NK-92 treated with Interleukin-12 subunit alpha and Interleukin-12 subunit beta, amount 100 ng/mL, for 24 hours (cell line): ENCODE results near the gene KCNK16.
A peak's percentile ranks its signal among the peaks of the same experiment; 100 is the strongest.
"Not testable (repeated sequence)": the region's sequence is repeated elsewhere in the genome, so short reads cannot be mapped to it uniquely, and the experiment has no call there.

Experiments used
- DNase-seq: peaks from one replicate; lab custom pipeline; 2025; lab: John Stamatoyannopoulos, UW

Gene KCNK16

DNA sequence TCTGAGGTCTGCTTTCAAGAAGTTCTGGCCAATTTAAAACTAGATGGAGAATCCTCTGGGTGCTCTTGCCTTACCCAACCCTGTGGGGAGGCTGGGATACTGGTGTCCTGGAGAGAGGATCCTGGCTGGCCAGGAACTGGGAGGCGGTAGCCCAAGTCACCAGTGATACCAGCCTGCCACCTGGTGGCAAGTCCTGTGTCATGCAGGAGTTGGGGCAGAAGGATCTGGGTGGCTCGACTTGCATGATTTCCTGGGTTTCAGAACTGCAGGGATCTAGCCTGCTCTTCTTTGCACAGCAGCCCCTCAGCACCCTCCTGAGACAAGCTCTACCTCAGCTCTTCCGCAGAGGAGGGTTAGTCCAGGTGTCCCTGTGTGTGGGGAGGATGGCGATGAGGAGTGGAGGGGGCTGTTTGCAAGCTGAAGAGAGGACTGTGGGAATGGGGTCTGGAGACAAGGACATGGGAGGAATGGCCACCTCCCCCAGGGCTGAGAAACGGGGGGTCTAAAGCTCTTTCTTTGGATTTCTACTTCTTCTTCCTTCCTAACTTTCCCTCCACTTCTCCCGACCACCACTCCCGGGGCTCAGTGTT lies 12.5 kb downstream of the KCNK16 start:
- peak; percentile 25 for DNase-seq

DNA sequence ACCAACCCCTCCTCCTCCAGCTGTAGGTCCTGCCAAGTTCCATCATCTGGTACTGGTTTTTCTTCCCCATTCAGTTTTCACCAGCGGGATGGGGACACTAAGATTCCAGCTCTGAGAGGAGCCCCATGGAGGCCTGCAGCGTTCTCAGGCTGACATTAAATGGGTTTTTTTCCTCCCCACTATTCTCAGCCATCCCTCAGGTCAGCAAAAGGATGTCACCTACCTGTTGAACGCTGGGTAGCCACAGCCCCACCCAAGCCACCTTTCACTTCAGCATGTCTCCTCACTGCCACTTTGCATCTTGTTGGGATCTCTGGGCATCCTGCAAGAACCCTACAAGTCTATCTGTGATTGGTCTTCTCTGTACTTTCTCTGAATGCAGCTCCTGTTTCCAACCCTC lies 15.0 kb downstream of the KCNK16 start:
- DNase-seq, result no peak

DNA sequence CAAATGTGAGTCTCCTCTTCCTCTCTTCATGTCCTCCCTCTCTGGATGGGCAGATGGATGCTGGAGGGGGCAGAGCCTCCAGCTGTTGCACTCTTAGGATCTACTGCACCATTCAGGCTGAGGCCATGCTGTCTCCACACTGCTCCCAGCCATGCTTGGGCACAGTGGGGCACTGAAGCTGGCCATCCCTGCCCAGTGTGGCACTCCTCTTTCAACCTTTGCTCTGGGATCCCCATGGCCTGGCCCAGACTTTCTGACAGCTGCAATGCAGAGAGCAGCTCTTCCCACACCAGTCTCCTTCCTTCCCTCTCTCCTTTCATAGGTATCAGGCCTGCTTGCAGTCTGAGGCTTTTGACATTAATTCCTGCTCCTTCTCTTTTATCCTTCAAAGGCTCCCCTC lies 17.6 kb downstream of the KCNK16 start:
- no peak for DNase-seq

DNA sequence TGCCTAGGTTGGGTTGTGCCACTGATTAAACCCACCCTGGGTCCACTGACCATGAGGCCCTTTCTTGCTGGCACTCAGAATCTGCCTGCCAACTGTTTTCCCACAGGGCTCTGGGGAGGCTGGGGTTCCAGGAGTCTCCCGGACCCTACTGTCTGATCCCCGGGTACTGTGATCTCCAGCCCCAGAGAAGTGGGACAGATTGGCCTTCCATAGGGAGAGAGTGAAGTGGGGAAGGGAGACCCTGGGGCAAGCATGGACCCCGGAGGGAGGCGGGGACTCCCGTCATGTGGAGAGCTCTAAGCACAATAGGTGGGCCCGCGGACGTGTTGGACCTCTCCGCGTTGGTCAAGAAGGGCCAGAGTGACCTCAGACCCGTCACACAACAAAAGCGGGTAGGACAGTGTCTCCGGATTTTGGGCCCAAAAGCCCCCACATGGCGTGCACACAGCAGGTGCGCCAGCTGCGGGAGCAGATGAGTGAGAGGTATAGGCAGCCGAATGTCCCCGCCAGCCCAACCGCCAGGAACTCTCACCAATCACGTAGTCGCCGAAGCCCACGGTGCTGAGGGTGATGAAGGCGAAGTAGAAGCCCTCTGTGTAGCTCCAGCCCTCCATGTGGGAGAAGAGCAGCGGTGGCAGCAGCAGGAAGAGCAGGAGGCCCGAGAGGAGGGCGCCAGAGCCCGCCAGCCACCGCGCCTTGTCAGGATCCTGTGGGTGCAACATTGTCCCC lies 18.9 kb downstream of the KCNK16 start:
- no peak for DNase-seq

DNA sequence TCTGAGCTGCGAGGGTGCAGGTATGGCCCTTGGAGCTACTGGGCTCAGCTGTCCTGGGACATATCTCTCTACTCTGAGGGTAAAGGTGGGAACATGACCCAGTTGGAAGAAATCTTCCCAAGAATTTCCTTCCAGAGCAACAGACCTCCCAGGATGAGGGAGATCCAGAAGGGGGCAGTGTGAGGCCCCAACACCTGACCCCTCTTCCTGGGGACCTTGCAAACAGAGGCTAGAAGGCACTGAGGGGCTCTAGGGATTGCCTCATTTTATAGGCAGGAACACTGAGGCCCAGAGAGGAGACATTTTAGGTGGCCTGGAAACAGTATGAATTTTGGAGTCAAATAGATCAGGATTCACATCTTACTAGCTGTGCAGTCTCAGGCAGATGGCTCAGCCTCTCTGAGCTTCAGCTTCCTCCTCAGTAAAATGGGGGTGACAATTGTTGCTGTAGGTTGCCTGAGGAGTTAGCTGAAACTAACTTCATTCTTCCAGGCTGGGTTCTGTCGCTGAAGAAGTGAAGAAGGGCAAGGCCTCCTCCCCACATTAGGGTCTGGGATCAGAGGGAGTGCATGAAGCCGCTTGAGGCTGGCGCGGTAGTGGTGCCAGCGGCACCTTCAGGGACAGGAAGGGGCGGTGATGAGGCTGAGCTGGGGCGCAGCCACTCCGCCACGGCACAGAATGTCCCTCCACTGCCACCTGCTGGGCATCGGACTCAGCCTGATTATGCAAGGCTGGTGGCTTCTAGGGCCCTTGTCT lies 19.7 kb downstream of the KCNK16 start:
- DNase-seq, result peak; percentile 71

DNA sequence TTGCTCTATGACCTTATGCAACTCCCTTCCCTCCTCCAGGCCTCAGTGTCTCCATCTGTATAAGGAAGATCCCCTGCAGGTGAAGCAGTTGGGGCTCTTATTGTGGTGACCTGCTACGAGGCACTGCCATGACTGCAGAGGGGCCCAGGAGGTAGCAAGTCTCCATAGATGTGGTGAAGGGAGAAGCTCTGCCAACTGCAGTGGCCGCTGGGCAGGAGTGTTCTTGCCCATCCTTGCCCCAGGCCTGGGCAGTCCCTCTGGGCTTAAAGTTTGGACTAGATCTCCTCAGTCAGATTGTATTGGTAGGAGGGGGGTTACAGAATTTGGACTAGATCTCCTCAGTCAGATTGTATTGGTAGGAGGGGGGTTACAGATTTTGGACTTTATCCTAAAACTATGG lies 20.5 kb downstream of the KCNK16 start:
- no peak for DNase-seq

DNA sequence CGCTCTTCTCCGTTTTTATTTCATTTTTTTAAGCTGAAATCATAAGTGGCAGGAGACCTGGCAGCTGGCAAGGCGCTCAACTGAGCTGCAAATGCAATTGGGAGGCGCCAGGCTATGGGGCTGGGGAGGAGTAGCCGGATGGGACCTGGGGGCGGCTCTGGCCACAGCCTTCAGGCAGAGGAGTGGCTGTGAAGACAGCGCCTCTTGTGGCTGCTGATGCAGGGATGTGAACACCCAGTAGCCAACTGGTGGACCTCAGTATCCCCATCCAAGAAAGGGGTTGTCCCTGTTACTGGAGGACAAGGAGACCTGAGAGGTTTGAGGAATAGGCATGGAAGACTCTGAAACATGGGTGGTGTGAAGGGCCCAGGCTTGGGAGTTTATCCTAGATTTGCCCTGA lies 20.9 kb downstream of the KCNK16 start:
- DNase-seq, result no peak

DNA sequence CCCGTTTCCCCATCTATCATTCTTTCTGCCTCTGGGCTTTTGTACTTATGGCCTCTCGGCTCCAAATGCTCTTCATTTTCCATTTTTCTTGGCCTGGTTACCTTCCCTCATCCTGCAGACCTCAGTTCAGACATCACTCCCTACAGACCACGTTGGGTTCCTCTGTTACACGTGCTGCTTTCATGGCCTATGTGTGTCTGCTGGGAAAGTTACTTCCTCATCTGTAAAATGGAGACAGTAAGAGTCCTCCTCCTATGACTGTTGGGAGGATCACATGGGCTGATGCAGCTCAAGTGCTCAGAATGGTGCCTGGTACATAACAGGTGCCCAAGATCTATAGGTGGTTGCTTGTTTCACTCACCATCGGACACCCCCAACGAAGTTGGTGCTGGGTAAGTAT lies 21.8 kb downstream of the KCNK16 start:
- DNase-seq, result no peak

DNA sequence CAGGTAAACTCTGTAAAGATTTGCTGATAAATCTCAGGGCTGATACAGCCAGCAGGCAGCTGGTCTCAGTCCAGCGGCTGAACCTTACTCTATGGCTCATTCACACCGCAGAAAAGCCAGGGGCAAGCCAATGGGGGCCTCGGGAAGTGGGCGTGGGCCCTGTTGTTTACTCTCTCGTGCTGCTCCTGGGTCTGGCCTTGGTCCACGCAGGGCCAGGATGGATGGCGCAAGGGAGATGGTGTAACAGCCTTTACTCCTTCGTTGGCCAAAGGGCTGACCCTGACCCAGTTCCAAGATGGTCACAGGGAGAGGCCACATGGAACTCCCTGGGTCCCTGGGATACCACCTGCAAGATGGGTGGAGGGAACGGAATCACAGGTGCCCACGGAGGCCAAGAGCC lies 24.4 kb downstream of the KCNK16 start:
- DNase-seq, result no peak

DNA sequence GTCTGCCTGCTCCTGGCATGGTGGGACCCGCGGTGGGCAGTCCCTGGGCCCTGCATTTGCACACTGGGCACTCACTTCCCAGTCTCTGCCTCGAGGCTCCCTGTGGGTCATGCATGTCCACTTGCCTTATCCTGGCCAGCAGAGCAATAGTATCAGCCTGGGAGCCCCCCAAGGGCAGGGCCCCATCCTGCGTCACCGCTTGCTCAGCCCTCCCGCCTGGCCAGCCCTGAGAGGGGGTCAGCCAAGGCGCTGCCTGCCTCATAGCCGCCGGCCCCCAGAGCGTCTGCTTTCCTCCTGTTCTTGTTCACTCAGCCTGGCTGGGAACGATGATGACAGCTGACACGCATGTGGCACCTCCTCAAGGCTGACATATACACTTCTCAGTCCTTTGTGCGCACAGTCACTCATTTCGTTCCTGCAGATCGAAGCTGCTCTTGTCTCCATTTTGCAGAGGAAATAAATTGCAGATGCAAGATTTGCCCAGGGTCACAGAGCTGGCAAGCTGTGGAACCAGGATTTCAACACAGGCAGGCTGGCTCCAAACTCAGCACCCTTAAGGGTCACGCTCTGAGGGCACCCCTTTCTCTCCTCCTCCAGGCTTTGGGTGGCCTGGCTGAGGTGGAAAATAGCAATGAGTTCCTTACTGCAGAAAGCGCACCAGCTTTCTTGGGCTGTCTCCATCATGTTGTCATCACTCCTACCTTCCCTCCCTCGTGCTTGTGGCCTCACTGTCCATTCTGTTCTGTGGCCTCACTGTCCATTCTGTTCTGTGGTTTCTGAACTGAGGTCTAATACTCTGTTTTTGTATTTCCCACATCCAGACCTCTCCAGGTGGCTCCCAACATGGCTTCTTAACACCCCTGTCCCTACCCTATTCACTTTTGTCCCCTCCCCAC lies 25.5 kb downstream of the KCNK16 start:
- no peak for DNase-seq

DNA sequence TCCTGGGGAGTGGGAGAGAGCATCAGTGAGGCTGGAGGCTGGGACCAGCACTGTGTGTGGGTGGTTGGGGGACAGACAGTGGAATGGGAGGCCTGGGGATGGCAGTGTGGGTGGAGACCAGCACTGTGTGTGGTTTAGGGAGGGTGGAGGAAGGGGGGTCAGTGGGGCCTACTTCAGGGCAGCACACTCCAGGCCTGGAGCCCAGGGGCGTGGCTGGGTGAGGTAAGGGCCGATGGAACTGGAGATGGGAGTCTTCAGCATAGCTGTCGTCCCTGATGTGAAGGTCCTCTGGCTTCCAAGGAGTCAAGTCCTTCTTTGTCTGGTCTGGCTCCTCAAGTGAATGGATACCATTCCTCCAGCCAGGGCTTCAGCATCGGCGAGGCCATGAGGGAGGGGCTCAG lies 26.9 kb downstream of the KCNK16 start:
- DNase-seq, result no peak

DNA sequence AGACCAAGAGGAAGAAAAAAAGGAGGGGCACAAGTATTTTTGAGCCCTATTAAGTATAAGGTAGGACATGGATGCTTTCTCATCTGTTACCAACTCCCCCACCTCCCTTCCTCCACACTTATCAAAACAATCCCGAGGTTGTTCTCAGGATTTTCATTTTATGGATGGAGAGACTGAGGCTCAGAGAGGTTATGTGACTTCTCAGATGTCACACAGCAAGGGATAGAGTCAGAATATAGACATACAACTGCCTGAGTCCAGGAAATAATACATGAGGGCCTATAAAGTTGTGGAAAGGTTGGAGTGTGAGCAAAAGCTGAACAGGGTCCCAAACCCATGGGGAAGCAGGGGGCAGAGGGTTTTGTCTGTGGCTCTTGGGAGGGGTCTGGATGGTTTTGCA lies 27.6 kb downstream of the KCNK16 start:
- no peak for DNase-seq

DNA sequence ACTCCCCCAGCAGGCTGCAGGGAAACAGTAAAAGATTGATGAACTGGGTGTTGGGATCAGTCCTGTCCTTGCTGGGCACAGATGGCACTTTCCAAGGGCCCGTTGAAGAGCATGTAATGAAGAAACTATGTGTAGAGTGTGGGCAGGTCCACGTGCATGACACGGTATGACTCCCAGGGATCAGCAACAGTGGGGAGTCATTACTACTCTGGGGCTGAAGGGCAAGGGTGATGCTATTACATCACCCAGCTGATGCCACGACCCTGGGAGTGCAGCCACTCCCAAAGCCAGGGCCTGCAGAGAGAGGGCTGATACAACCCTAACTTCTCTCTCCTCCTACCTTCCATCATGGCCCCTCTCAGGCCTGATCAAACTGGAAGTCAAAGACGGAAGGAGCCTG lies 28.4 kb downstream of the KCNK16 start:
- DNase-seq, result no peak

DNA sequence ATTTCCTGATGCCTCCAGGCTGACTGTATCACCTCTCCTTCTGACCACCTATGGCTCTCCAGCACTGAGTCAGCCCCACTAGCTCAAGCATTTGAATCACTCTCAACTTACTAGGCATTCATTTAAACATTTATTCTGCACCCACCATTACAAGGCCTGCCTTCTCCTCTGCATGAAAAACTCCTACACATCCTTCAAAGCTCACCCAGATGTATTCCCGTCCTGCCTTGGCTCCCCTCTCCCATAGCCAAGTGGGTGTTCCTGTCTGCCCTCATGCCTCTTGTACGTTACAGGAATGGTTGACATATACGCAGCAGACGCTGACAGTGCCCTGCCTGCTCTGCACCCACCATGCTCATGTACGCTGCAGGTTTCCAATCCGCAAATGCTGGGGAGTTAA lies 29.9 kb downstream of the KCNK16 start:
- no peak for DNase-seq

DNA sequence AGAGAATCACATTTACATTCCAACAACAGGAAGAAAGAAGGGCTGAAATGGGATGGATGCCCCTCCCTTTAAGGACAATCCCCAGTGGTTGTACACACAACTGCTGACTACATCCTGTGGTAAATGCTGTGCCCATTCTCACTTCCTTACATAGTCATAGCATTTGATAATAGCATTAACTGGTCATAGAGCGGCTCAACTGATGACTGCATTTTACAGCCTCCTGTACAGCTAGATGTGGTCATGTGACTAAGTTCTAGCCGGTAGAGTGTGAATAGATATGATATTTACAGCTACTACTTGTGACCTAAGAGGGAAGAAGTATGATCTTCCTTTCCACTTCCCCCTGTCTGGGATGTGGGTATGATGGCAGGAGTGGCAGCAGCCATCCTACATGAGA lies 33.0 kb downstream of the KCNK16 start:
- DNase-seq, result no peak

DNA sequence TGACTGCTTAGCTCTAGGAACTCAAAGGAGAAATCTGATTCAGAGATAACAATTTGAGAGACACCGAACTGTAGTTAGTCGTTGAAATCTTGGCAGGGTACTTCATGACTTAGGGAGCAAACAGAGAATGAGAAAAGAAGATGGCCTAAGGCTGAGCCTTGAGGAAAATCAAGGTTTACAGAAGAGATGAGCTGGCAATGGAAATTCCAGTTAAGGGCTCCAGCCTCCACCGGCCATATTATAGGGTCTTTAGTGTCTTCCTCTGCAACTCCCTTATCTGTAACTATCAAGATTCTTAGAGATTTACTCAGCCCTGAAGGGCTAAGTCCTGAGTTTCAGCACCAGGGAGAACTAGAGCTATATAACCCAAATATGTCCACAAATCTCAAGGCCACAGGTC lies 34.9 kb downstream of the KCNK16 start:
- DNase-seq, result no peak

DNA sequence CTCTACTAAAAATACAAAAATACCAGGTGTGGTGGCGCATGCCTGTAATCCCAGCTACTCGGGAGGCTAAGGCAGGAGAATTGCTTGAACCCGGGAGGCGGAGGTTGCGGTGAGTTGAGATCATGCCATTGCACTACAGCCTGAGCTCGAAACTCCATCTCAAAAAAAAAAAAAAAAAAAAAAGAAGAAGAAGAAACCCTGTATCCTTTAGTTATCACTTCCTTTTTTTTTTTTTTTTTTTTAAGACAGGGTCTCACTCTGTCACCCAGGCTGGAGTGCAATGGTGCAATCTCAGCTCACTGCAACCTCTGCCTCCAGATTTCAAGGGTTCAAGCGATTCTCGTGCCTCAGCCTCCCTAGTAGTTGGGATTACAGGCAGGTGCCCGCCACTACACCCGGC lies 35.9 kb downstream of the KCNK16 start:
- DNase-seq, result not testable (repeated sequence)

DNA sequence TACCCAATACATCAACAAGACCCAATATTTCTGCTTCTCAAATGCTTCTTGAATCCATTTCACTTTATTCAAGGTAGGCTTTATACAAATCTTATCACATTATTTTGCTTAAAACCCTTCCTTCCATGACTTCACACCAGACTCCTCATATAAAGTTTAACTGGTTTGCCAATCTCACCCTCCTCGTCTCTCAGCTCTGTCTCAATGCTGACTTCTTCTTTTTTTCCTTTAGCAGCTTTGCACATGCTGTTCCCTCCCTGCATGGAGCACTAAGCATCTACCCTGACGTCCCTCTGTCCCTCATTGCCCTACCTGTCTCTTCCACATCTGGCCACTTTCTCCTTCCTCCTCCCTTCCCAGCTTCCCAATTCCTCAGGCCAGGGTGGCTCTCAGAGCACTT lies 39.7 kb downstream of the KCNK16 start:
- no peak for DNase-seq

DNA sequence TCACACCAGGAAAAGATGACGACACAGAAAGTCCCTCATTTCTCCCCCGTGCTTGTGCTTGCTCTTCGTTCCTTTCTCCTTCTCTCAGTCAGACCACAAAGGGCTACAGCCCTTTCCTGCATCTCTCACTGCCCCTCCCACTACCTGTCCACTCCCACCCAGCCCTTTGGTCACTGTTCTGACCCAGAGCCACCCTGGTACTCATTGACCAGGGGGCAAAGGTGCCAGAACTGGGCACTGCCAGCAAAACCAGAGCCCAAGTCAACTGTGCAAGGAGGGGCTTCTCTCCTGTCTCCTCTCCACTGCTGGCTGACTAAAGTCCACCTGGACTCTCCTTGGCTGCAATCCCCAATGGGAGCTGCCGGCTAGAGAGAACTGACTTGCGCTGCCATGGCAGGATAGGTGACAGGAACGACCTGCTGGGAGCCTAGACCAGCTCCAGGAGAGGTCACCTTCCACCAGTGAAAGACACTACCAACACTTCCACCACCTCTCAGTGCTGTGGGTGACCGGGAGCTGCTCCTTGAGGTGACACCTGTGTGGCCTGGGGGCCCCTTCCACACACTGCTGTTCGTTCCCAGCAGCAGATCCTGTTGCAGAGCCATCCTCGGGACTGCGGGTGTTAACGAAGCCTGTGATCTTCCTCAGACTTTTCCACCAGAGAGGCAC lies 41.1 kb downstream of the KCNK16 start:
- no peak for DNase-seq

DNA sequence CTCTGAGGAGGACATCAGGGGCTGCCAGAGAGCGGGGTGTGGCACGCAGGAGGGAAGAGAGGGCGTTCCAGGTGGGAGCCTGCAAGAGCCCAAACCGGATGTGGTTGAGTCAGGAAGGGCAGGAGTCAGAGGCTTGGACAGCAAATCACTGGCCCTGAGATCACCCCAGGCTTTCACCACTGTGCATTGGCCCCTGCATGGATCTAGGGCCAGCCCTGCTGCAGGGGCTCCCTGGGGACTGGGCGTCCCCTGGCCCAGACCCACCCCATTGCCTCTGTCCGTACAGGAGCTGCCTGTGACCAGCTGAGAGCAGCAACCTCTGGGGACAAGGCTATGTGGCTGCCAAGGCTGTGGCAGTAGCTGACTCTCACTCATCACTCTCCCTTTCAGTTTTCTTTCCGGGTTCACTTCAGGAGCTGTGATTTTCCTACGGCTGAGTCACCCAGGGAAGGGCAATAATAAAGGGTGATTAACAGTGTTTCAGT lies 42.2 kb downstream of the KCNK16 start:
- no peak for DNase-seq

DNA sequence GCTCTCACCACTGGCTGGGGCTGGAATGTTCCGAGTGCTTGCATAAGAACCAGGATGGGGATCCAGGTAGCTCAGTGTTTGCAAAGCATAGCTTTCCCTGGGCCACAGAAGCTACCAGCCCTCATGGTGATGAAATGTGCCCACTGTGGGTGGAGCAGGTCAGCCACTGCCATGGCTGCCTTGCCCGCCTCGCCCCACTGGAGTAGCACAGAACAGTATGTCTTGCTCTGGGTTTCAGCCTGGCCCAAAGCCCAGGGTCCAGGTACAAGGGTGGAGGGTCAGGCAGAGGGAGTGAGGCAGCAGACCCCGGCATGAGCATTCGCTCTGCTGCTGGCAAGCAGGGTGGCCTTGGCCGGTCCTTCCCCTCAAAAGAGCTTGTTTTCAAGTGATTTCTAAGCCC lies 43.0 kb downstream of the KCNK16 start:
- no peak for DNase-seq
